GM10266 (cell line): ENCODE data around the gene LMOD2.

ENCODE experiments used
- DNase-seq: peaks from one replicate; pipeline ENCODE4 v3.0.0; 2012; ENCODE audit errors: extremely low spot score
- CTCF ChIP-seq: IDR thresholded peaks from 2 replicates; pipeline ENCODE4 v1.5.1; 2012; ENCODE audit warnings: mild to moderate bottlenecking, low read depth; ENCODE audit not compliant: control insufficient read depth, insufficient read depth; ENCODE audit errors: missing control alignments

The LMOD2 gene

GRCh38 chr7:123662293-123662692 lies 6.6 kb downstream of the LMOD2 start:
- no peak for DNase-seq
- no peak for TF ChIP-seq CTCF

- no peak for TF ChIP-seq CTCF
- no peak for DNase-seq
These were observed 7.1 kb downstream of the LMOD2 start for GRCh38 chr7:123662755-123663154.

- DNase-seq, result no peak
- no peak for TF ChIP-seq CTCF
These were observed 7.5 kb downstream of the LMOD2 start for GRCh38 chr7:123663200-123663599.

GRCh38 chr7:123665157-123665556 lies 9.5 kb downstream of the LMOD2 start:
- no peak for DNase-seq
- no peak for TF ChIP-seq CTCF

- TF ChIP-seq CTCF, result no peak
- no peak for DNase-seq
These were observed 10.2 kb downstream of the LMOD2 start for GRCh38 chr7:123665896-123666295.

- TF ChIP-seq CTCF, result no peak
- DNase-seq, result no peak
These were observed 10.8 kb downstream of the LMOD2 start for GRCh38 chr7:123666492-123666891.

- TF ChIP-seq CTCF, result no peak
- no peak for DNase-seq
These were observed 13.8 kb downstream of the LMOD2 start for GRCh38 chr7:123669485-123669884.
